RPMI7951 (cell line): ENCODE measurements around the gene TGFB1. TPM values are rescaled to one million over a fixed set of nuclear protein-coding genes. Genes with fewer than 3 reads are reported as not detected.
A peak's percentile ranks its signal among the peaks of the same experiment; 100 is the strongest.
"Not testable (repeated sequence)": the region's sequence is repeated elsewhere in the genome, so short reads cannot be mapped to it uniquely, and the experiment has no call there.

Experiments used
- DNase-seq: peaks from one replicate; pipeline ENCODE4 v3.0.0-alpha.2; 2012; ENCODE audit warnings: low read depth
- total RNA-seq: library from RNA; depleted of rRNA; stranded (reverse); fragments of >200 nt; shearing (Covaris generic); gene quantifications from 2 replicates; pipeline ENCODE4 v1.2.3, GENCODE V29; 2014

Gene TGFB1
- total RNA-seq, 1 experiment from 2014 or later: 18.1 TPM

GRCh38 chr19:41369769-41370168 lies 16.0 kb upstream of the TGFB1 start:
- DNase-seq: no peak

GRCh38 chr19:41367848-41368301 lies 14.2 kb upstream of the TGFB1 start:
- peak; percentile 94 for DNase-seq

GRCh38 chr19:41366089-41366488 lies 12.4 kb upstream of the TGFB1 start:
- no peak for DNase-seq

GRCh38 chr19:41364524-41365391 lies 11.0 kb upstream of the TGFB1 start:
- DNase-seq: peak; percentile 22

- peak; percentile 98 for DNase-seq
Measured at GRCh38 chr19:41363753-41364523, 10.2 kb upstream of the TGFB1 start, which contains the start of gene B9D2. TSS of gene B9D2 (minus strand) at chr19:41364149. CDS start at chr19:41363519, 630 bp downstream.

- DNase-seq: no peak
Measured at GRCh38 chr19:41363371-41363752, 9.6 kb upstream of the TGFB1 start.

- no peak for DNase-seq
Measured at GRCh38 chr19:41362143-41362847, 8.6 kb upstream of the TGFB1 start.

GRCh38 chr19:41359741-41360140 lies 6.0 kb upstream of the TGFB1 start:
- no peak for DNase-seq

- DNase-seq: no peak
Measured at GRCh38 chr19:41357746-41358145, 4.0 kb upstream of the TGFB1 start.

GRCh38 chr19:41356984-41357739 lies 3.4 kb upstream of the TGFB1 start:
- DNase-seq: no peak

- DNase-seq: no peak
Measured at GRCh38 chr19:41355802-41356201, 2.1 kb upstream of the TGFB1 start.

GRCh38 chr19:41355035-41355434 lies 1.3 kb upstream of the TGFB1 start:
- no peak for DNase-seq

GRCh38 chr19:41354343-41354953 lies 726 bp upstream of the TGFB1 start:
- DNase-seq: no peak

- DNase-seq: peak; percentile 59
Measured at GRCh38 chr19:41352609-41353465, 885 bp downstream of the TGFB1 start.

GRCh38 chr19:41352279-41352608 lies 1.5 kb downstream of the TGFB1 start:
- no peak for DNase-seq

- DNase-seq: peak; percentile 62
Measured at GRCh38 chr19:41351339-41352245, 2.1 kb downstream of the TGFB1 start.

- DNase-seq: peak; percentile 18
Measured at GRCh38 chr19:41350735-41351338, 2.9 kb downstream of the TGFB1 start.

- not testable (repeated sequence) for DNase-seq
Measured at GRCh38 chr19:41346916-41347315, 6.8 kb downstream of the TGFB1 start.

- no peak for DNase-seq
Measured at GRCh38 chr19:41344162-41344561, 9.6 kb downstream of the TGFB1 start.
